HG02610 (cell line): ENCODE results near the gene GPC3.
"Not testable (repeated sequence)": the region's sequence is repeated elsewhere in the genome, so short reads cannot be mapped to it uniquely, and the experiment has no call there.

Experiments
- ATAC-seq: cut with Tn5 transposase; IDR thresholded peaks from one replicate; pipeline ENCODE4 v1.9.1; 2021; ENCODE audit warnings: mild to moderate bottlenecking, moderate library complexity; ENCODE audit not compliant: unreplicated experiment

GPC3 gene

DNA sequence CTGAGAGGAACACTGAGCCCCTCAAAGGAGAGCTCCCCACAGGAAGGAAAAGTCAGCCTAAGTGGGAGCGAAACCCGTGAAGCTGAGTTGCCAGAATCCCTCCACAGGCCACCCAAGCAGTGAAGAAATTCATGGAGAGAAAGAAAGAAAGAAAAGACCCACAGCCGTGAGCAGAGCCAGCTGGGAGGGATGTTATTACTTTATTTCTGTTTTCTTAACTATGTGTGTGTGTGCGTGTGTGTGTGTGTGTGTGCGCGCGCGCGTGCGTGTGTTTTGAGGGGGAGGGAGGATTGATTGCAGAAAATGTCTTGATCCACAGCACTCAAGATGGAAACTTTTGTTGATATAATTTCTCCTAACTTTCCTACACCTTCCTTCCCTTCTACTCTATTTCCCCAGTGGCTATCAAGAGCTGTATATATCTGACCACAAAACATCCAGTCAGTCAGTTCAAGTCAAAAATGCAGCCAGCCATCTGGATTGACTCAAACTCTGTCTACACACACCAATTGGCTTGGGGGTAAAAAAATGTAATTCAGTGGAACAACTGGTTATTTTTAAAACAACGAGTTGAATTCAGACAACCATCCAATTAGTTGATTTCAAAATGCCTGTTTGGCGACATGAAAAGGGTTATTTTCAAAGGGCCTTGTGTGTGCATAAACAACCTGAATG, 13.8 kb upstream of the GPC3 start:
- ATAC-seq = no peak

GRCh38 chrX:133995759-133996158, 10.4 kb upstream of the GPC3 start:
- no peak for ATAC-seq

DNA sequence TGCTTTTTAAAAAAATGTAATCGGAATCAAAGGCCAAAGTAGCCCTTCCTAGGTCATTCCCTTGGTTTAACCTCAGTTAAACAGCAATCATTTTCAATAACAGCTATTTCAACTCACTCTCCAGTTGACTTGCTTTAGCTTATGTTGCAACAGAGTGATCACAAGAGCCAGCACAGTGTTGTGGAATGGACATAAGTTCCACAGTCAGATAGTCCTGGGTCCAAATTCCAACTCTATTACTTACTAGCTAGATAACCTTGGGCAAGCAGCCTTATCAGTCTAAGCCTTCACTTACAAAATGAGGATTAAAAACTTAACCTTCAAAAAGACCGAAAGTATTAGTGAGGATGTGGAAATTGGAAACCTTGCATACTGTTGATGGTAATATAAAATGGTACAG, 9.2 kb upstream of the GPC3 start:
- ATAC-seq = no peak

DNA sequence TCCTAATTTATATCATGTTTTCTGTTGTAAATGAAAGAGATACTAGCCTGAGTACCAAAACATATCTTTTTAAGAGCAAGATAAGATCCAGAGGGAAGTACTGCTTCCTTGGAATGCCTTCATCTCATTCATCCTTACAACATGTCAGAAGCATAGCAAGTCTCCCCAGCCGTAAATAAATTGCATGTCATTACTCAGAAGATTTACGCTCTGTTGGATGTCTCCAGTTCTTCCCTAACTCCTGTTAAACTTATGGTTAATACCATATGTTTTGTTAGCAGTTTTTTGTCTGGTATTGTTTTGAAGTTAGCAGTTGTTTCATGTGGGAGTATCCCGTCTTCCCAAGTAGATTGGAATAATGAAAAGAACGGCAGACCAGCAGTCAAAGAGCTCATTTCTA, 7.5 kb upstream of the GPC3 start:
- ATAC-seq = no peak

- no peak for ATAC-seq
Measured at GRCh38 chrX:133991814-133992213, 6.4 kb upstream of the GPC3 start.

DNA sequence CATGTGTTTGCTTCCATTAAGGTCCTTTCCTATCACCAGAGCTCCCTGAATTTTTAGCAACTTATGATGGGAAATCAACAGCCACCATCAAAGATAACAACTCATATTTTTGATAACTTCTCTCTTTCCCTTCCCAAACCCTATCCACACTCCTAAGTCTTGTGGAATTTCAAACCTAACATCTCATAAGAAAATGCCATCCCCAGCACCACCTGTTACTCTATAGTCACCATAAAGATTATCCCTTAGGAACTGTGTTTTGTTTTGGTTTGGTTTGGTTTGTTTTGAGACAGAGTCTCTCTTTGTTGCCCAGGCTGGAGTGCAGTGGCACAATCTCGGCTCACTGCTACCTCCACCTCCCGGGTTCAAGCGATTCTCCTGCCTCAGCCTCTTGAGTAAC, 5.7 kb upstream of the GPC3 start:
- not testable (repeated sequence) for ATAC-seq

GRCh38 chrX:133989993-133990392, 4.6 kb upstream of the GPC3 start:
- ATAC-seq = no peak

DNA sequence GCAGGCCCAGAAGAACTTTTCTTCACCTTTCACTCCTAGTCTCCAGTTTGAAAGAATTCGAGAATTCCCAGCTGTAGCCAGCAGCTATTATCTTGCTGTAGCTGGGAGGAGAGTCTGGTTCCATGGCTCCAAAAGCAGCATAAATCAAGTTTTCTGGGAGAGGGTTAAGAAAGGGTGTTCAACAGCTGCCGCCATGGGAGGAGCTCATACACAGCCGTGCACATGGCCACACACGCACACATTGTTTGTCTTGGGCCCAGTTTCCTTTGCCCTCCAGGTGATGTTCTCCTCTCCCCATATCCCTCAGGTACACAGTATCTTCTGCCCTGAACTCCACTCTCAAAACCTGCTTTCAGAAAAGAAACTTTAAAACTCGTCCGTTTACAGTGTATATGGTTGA, 4.1 kb upstream of the GPC3 start:
- ATAC-seq = no peak

GRCh38 chrX:133988010-133988409, 2.6 kb upstream of the GPC3 start:
- ATAC-seq = no peak

DNA sequence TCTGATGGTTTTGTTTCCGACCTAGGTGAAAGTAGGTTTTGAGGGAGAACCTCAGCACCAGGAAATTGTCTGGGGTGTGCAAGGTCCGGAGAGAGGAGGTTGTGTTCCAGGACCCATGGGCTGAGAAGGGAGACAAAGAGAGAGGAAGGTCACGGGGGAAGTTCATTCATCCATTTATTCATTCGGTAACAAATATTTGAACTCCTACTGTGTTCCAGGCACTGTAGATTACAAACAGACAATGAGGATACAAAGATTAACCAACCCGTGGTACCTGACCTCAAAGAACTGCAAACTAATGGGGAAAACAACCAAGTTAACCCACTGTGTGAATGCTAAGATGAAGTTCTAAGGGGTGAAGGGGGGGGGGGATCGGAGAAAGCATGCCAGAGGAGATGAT, 1.8 kb upstream of the GPC3 start:
- ATAC-seq = no peak

GRCh38 chrX:133985967-133986683, 731 bp upstream of the GPC3 start:
- no peak for ATAC-seq

DNA sequence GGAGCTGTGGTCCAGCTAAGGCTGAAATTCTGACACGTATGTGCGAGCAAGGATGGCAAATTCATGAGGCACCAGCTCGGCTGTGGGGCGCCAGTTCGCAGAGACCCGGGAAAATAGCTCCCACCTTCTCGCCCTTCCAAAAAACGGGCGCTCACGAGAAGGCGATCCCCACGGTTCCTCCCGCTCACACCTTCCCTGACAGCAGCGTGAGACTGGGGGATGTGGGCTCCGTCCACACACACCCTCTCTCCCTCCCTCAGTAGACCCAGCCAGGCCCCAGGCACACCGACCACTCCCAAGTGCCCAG, 584 bp downstream of the GPC3 start:
- ATAC-seq = no peak

DNA sequence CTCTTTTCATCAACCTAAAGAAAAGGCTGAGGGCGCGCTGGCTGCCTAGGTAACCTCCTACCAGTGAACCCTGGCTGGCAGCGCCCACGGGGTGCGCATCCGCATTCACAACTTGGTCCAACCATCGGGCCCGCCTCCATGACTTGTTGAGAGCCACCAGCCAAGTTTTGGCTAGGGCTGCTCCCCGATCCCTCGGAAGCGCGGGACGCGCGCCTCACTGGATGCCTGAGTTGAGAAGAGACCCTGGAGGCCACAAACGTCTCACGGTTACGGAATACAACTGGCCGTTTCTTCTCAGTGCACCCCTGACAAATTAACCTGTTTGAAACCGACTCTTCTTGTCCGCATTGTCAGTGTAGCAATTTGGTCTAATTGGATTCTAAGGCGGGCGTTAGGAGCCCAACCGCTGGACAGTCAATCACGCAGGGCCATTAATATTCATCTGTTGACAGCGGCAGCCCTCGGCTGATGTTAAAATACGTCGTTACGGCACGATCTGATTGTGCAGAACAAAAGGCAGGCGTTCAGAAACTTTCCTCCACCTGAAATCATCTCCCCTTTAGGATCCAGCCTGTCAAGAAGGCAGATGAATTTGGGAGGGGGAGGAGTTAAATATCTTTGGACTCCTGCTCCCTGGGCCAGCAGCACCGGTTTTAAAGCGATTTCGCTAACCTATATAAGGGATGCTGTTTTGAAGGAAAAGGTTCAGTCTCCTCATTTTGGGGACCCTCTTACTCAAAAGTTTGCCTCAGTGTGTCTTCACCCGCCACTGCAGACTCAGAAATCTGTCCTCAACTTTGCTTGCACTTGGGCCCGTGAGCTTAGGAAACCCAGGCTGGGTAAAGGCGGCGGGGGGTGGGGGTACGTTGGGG, 1.2 kb downstream of the GPC3 start:
- ATAC-seq = no peak

- ATAC-seq = no peak
Measured at GRCh38 chrX:133983256-133983973, 2.0 kb downstream of the GPC3 start.

DNA sequence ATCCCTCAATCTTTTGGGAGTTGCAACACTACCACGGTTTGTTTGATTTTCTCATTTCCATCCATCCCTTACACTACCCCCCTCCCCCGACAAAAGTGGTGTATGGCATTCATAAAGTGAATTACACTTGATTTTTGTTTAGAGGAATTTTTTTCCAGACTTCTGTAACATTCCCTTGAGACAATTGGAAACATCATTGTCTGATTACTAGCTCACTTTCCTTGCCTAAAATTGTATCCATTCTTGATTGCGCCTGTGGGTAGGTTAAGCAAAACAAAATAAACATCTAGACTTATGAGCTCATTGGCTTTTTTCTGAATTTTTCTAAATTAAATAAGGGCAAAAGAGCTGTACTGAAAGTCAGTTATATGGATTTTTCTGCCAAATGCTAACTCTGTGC, 3.5 kb downstream of the GPC3 start:
- ATAC-seq = no peak

DNA sequence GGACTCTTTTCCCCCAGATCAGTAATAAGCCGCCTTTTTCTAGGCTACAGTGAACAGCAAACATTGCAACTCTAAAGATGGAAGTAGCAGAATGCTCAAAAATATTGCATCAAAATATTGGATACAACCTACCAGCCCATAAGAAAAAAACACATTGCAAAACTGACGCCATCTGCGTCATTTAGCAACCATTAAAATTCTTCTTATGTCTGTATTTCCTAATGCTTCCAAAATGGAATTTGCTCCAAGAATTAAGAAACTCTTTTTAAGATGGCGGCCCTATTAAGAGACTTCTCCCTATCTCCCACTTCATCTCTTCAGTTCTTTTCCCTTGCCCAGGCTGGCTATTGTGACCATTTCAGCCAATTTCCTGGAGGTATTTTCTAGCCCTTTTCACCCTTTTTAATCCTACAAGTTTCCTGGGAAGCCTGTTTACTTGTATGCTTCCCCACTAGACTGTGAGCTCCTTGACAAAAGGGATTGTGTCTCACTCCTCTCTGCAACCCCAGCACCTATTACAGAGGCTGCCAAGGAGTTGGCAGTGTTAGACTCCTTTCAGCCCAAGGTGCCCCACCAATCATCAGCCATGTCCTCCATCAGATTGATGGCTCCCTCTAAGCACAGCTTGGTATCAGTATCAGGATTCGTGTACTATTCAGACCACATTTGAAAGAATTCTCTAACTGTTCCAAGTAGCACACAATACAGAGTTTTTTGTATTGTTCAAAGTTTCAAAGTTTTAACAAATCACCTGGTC, 4.4 kb downstream of the GPC3 start:
- no peak for ATAC-seq

DNA sequence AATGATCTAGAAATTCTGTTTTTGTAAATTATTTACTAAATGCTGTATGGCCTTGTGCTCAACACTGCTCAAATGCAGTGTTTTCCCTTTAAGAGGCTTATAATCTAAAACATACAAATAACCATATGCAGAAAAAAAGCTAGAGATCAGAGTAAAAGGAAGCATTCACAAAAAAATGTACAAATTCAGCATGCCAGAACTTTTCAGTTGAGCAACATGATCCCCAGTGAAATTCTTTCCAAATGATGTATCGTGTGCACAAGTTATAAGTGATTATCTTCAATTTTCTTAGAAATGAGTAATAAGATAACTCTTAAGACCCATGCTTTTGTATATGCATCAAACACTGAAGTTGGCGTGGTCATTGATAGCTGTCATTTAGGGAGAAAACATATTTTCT, 5.0 kb downstream of the GPC3 start:
- ATAC-seq = no peak

- ATAC-seq = no peak
Measured at GRCh38 chrX:133979641-133980230, 5.7 kb downstream of the GPC3 start.

GRCh38 chrX:133973704-133974103, 11.7 kb downstream of the GPC3 start:
- no peak for ATAC-seq

- no peak for ATAC-seq
Measured at GRCh38 chrX:133972916-133973315, 12.5 kb downstream of the GPC3 start.
